ENCODE measurements around the gene MYO9A.

The MYO9A gene

GRCh38 chr15:71830981-71831380 is 287.0 kb downstream of the MYO9A start:
- no peak for DNase-seq

GRCh38 chr15:71826196-71826595 is 291.8 kb downstream of the MYO9A start:
- no peak for DNase-seq

DNA sequence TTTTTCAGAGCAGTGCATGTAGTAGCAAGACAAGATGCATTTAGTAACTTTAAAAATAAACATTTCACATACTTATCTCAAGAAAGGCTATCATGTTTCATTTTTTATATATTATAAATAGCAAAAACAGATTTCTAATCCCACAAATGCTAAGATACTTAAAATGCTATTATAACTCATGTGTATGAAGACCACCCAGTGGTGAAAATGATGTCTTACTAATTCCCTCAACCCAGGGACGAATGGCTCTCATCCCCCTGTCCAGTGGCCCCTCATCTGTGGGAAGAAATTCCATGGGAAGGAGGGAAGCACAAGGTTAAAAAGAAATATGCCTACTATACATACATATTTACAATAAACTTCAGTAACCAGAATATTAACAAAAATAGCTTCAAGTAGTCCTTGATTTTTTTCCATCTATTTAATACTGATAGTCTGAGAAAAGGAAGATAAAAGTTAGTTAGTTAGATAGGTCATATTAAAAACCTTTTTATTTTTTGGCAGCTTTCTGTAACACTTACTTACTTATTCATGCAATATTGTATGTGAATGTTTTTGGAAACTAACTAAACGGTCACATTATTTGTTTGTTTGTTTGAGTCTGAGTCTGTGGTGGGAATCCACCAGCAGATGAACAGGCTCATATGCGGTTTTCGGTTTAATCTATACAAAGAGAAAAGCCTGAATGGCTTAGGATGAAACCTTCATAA is 292.8 kb downstream of the MYO9A start:
- DNase-seq: no peak

DNA sequence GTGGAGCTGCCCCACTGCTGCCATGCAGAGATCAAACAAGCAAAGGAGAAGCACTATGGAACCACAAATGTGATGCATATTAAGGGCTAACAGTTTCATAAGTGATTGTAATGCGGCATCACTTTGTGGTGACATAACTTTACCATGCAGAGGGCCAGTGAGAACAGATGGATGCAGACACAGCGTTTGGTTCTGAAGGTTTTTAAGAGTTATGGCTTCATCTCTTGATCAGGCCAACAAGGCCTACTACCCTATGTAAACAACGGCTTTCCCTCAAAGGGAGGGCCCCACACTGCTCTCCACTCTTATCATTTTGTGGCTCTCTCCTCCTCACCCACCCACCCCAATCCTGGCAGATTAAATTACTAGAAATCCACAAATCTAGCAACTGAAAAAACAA is 294.1 kb downstream of the MYO9A start:
- DNase-seq: no peak

- DNase-seq: no peak
Observed at GRCh38 chr15:71822890-71823630, 294.9 kb downstream of the MYO9A start.

GRCh38 chr15:71821547-71822129 is 296.3 kb downstream of the MYO9A start:
- no peak for DNase-seq

GRCh38 chr15:71820127-71820526 is 297.8 kb downstream of the MYO9A start:
- no peak for DNase-seq

DNA sequence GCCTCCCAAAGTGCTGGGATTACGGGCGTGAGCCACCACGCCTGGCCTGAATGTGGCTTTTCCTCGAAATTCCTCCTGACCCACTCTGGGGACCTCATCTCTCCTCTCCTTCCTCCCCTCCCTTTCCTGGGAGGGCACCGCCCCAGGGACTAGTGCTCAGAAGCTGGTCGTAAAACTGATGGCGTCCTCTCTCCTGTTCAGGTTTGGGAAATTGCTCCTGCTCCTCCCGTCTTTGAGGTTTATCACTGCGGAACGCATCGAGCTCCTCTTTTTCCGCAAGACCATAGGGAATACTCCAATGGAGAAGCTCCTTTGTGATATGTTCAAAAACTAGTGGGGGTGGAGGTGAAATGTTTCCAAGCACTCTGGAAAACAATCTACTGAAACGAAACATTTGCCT is 300.6 kb downstream of the MYO9A start:
- no peak for DNase-seq

DNA sequence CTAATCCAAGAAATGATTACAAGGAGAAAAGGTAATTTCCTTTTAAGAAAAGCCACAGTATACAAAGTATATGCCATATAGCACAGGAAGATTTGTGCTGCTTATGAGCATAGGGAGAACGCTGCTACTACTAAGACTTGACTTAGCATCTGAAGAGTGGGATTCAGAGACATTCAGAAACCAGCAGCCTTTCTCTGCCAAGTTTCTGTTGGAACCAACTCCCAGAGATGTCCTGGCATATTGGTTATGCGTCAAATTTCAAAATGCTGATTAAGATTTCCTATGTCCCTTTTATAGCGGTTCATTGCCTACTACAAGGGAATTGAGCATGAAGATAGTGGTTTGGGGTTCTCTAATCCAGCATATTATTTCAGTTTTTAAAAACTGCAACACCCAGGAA is 302.6 kb downstream of the MYO9A start:
- DNase-seq: no peak

GRCh38 chr15:71813723-71814470 is 304.1 kb downstream of the MYO9A start:
- no peak for DNase-seq

DNA sequence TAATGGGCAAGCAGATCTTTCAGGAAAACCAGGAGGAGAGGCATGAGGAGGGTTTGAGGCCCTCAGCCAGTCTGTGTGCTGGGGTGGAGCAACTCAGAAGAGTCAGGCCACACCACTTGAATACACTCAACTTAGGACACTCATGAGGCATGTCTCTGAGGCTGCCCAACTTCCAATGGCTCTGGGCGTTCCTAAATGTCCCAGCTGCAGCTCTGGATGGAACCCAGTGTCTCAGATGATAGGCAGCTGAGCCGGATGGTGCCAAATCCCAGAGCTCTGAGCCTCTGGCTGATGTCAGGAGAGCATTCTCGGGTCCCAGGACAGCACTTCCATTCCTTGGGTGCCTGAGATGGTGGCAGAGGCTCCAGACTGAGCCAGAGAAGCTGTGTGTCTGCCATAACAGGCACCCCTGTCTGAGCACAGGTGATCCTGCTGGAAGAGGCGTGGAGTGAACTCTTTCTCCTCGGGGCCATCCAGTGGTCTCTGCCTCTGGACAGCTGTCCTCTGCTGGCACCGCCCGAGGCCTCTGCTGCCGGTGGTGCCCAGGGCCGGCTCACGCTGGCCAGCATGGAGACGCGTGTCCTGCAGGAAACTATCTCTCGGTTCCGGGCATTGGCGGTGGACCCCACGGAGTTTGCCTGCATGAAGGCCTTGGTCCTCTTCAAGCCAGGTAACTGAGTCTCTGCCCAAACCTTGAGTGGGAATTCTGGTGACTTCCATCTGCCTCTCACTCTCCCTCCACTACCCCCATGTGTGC is 304.8 kb downstream of the MYO9A start:
- no peak for DNase-seq

DNA sequence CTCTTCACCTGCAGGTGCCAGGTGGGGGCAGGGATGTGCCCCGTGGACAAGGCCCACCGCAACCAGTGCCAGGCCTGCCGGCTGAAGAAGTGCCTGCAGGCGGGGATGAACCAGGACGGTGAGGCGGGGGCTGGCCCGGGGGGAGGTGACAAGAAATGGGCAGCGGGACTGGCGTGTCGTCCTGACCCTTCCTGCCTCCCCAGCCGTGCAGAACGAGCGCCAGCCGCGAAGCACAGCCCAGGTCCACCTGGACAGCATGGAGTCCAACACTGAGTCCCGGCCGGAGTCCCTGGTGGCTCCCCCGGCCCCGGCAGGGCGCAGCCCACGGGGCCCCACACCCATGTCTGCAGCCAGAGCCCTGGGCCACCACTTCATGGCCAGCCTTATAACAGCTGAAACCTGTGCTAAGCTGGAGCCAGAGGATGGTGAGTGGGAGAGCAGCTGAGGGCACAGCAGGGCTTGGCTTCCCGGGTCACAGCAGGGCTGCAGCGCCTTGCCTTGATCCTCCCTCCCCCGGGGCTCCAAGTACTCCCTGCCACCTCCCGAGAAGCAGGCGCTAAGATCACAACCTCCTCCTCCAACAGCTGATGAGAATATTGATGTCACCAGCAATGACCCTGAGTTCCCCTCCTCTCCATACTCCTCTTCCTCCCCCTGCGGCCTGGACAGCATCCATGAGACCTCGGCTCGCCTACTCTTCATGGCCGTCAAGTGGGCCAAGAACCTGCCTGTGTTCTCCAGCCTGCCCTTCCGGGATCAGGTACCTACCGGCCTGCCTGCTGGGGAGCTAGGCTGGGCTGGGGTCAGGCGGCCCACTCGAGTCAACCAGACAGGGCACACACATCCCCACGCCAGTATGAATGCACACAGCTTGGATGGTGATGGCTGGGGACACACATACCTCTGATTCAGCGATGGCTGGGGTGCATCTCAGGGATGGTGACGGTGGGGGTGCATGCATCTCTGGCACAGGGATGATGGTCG is 305.9 kb downstream of the MYO9A start:
- DNase-seq: no peak

- no peak for DNase-seq
Observed at GRCh38 chr15:71811036-71811736, 306.8 kb downstream of the MYO9A start.

- no peak for DNase-seq
Observed at GRCh38 chr15:71810256-71811035, 307.5 kb downstream of the MYO9A start, which contains the start of gene NR2E3. Gene NR2E3, plus strand, starts transcription at chr15:71810554. Its CDS starts 190 bp downstream, at chr15:71810744.

DNA sequence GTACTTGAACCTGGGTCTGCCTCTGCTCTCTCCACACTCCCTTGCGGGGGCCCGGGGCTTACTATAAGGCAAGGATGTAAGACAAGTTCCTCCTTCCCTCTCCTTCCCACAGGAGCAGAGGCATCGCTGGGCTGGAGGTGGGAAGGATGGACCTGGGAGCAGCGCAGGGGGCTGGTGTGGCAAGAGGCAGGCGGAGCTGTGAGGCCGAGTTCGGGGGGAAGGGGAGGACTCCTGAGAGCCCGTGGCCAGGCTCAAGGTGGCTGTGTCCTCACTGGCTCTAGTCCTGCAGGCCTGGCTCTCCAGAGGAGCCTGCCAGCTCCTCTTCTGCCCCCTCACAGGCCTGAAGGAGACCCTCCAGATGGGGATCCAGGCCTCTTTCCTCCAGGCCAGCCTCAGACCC is 308.6 kb downstream of the MYO9A start:
- no peak for DNase-seq

GRCh38 chr15:71808311-71809020 is 309.5 kb downstream of the MYO9A start:
- DNase-seq: no peak

DNA sequence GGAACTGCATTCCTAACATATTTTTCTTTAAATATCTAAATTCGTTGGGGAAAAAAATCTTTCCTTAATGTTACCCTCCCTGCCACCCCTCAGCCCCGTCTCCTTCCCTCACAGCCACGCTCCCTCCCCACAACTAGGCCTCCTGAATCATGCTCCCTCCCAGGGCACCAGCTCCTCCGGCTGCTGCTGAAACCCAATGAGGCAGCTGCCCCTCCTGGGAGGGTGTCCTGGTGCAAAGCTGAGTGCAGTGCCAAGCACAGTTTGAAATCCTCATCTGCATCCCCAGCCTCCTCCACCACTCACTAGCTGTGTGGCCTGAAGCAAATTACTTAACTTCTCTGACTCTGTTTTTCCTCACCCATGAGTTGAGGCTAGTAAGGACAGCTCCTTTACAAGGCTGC is 310.3 kb downstream of the MYO9A start:
- no peak for DNase-seq

DNA sequence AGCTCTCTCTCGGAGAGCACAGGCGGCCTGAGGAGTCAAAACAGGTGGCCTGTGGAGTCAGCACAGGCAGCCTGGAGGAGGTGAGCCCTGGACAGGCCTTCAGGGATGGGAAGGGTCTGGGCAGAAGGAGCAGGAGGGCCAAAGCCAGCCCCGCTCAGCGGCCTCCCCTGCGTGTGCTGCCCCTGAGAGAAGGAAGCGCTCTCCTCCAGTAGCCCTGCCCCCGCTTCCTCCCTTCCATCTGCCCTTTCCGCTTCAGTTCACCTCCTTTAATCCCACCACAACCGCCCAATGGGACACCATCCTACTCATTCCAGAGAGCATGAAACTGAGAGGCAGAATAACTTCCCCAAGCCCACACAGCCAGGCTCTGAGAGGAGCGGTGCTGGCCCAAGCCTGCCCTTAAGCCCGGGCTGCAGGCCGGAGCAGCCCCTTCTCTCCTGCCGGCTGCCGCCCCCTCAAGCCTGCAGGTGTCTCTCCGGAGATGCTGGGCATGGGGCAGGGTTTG is 310.8 kb downstream of the MYO9A start:
- no peak for DNase-seq

DNA sequence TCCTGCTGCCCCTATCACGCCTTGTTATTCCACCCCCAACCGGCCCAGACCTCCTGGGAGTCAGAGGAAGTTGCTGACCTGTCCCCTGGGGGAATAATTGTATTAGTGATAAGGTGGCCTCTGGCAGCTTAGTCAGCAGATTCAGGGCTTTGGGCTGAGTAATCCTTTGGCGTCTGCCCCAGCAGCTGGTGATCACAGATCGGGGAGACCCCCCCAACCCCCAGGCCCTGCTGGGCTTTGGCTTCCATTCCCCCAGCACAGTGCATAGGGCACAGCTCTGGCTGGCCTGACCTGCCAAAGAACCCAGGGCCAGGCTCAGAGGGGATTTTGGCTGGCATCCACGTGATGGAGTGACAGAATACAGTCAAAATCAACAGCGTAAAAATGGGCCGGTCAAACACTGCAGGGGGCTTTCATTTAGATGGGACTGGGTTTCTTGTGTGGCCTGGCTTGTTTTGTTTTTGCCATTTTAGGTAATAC is 311.5 kb downstream of the MYO9A start:
- no peak for DNase-seq
